HG02798 (cell line): ENCODE measurements around the gene FOXD1.

ENCODE experiments used
- ATAC-seq: cut with Tn5 transposase; IDR thresholded peaks from one replicate; pipeline ENCODE4 v1.9.1; 2021; ENCODE audit warnings: mild to moderate bottlenecking; ENCODE audit not compliant: unreplicated experiment, poor library complexity

The FOXD1 gene

GRCh38 chr5:73442231-73442811 is 6.3 kb downstream of the FOXD1 start:
- ATAC-seq = no peak

GRCh38 chr5:73441378-73441777 is 7.2 kb downstream of the FOXD1 start:
- no peak for ATAC-seq

- no peak for ATAC-seq
Observed at GRCh38 chr5:73440262-73440661, 8.3 kb downstream of the FOXD1 start.

GRCh38 chr5:73438645-73439470 is 9.7 kb downstream of the FOXD1 start:
- ATAC-seq = no peak

GRCh38 chr5:73437777-73438644 is 10.6 kb downstream of the FOXD1 start:
- ATAC-seq = no peak

GRCh38 chr5:73437101-73437776 is 11.3 kb downstream of the FOXD1 start:
- ATAC-seq = no peak

- ATAC-seq = no peak
Observed at GRCh38 chr5:73436535-73437100, 12.0 kb downstream of the FOXD1 start.

GRCh38 chr5:73435759-73436534 is 12.6 kb downstream of the FOXD1 start:
- no peak for ATAC-seq

GRCh38 chr5:73434907-73435306 is 13.7 kb downstream of the FOXD1 start:
- no peak for ATAC-seq

- ATAC-seq = no peak
Observed at GRCh38 chr5:73434461-73434860, 14.1 kb downstream of the FOXD1 start.

- ATAC-seq = no peak
Observed at GRCh38 chr5:73433982-73434342, 14.6 kb downstream of the FOXD1 start.

GRCh38 chr5:73433272-73433981 is 15.2 kb downstream of the FOXD1 start:
- ATAC-seq = no peak

GRCh38 chr5:73431204-73431851 is 17.2 kb downstream of the FOXD1 start:
- no peak for ATAC-seq

GRCh38 chr5:73426034-73426433 is 22.5 kb downstream of the FOXD1 start:
- ATAC-seq = no peak

GRCh38 chr5:73424556-73424977 is 24.0 kb downstream of the FOXD1 start:
- ATAC-seq = no peak

GRCh38 chr5:73422164-73422563 is 26.4 kb downstream of the FOXD1 start:
- no peak for ATAC-seq

GRCh38 chr5:73420666-73421065 is 27.9 kb downstream of the FOXD1 start:
- no peak for ATAC-seq
